Sigmoid colon (tissue), 7 donors: ENCODE results near the gene CAMTA1. TPM values are rescaled to one million over a fixed set of nuclear protein-coding genes. Genes with fewer than 3 reads are reported as not detected.

Experiments used
- DNase-seq: peaks from one replicate; pipeline ENCODE4 v3.0.0-alpha.2; 2019
- H3K27ac ChIP-seq, 4 donors: fragments of 200-600 bp; sonication (generic); one replicate each; pipeline ENCODE4 v1.5.1; 2016 to 2019; ENCODE audit warnings: mild to moderate bottlenecking in 1 of 4
- H3K27me3 ChIP-seq, 3 donors: fragments of 200-600 bp; sonication (generic); one replicate each; pipeline ENCODE4 v1.5.1; 2019; ENCODE audit warnings: mild to moderate bottlenecking in 1 of 3
- H3K36me3 ChIP-seq, 4 donors: fragments of 200-600 bp; sonication (generic); one replicate each; pipeline ENCODE4 v1.5.1; 2016 to 2019
- H3K4me1 ChIP-seq, 4 donors: fragments of 200-600 bp; sonication (generic); one replicate each; pipeline ENCODE4 v1.5.1; 2017 to 2019
- H3K4me3 ChIP-seq, 4 donors: fragments of 200-600 bp; sonication (generic); one replicate each; pipeline ENCODE4 v1.5.1; 2017 to 2019; ENCODE audit warnings: mild to moderate bottlenecking in 2 of 4, moderate library complexity in 1 of 4
- H3K9me3 ChIP-seq, 4 donors: fragments of 200-600 bp in 3 of 4; sonication (generic) in 3 of 4; one replicate each; pipeline versions ENCODE4 v1.5.1 to v1.6.1; 2013 to 2019
- EP300 ChIP-seq, 4 donors: sonication (generic); formaldehyde crosslinking; IDR thresholded peaks; one replicate each; pipeline ENCODE4 v1.6.1; 2017; ENCODE audit warnings: antibody characterized with exemption in 4 of 4
- POLR2A ChIP-seq, 2 donors: fragments of 450-650 bp; IDR thresholded peaks; one replicate each; pipeline ENCODE4 v1.6.1; 2016; ENCODE audit warnings: antibody characterized with exemption in 2 of 2, mild to moderate bottlenecking in 2 of 2, moderate library complexity in 2 of 2
- POLR2AphosphoS5 ChIP-seq, 4 donors: sonication (generic); formaldehyde crosslinking; IDR thresholded peaks; one replicate each; pipeline ENCODE4 v1.6.1; 2017; ENCODE audit warnings: antibody characterized with exemption in 4 of 4
- WGBS, 2 donors: extraction: QIAGEN DNeasy Blood & Tissue Kit; methylation state at CpG; one replicate each; pipeline ENCODE4 v1.1.7; 2013; 5-methylcytosine and 5-hydroxymethylcytosine counted together
- intact Hi-C: fragments of 100-400 bp; cut with DNase I; formaldehyde crosslinking; loops from one replicate; pipeline ENCODE4 v1.15.1; 2023
- polyA plus RNA-seq, 3 donors: library from polyadenylated mRNA; stranded (reverse); fragments of 200-250 nt; gene quantifications; one replicate each; pipeline ENCODE4 v1.2.3, GENCODE V29; 2013
- total RNA-seq, 4 donors: library from RNA; depleted of rRNA; stranded (reverse); fragments of >200 nt; gene quantifications; one replicate each; pipeline ENCODE4 v1.1.0, GENCODE V29; 2016
- TF ChIP-seq, protein P1 (sequence below), 4 experiments: fragments of 450-650 bp in 3 of 4; fragments of 200-600 bp in 1 of 4; IDR thresholded peaks; one replicate each; pipeline ENCODE4 v1.5.1; 2016 to 2019; ENCODE audit warnings: antibody characterized with exemption in 4 of 4, mild to moderate bottlenecking in 3 of 4, moderate library complexity in 2 of 4
- donor health status: healthy with polysubstance abuse.
- donor health status: Bipolar disorder and iron deficiency.
- donor health status: healthy.

Gene CAMTA1
- total and polyA plus RNA-seq, 7 donors, result 97.9 to 196 (median 177) TPM

DNA sequence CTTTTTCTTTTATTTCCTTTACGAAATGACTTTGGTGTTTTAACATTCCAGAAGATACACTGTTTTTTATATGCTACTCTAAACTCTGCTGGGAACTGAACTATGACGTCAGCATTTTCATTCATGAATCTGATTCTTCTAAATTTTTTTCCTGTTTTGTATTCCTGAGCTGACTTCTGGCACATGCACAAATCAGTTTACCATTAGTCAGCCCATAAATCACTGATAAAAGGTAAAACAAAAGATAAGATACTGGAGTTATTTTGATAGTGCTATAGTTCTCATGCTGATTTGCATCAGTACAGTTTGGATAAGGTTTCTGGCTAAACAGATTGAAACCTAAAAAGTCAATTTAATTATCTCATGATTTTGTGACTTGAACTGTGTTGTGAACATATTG lies 10.4 kb downstream of the CAMTA1 start:
- TF ChIP-seq, protein P1, sequence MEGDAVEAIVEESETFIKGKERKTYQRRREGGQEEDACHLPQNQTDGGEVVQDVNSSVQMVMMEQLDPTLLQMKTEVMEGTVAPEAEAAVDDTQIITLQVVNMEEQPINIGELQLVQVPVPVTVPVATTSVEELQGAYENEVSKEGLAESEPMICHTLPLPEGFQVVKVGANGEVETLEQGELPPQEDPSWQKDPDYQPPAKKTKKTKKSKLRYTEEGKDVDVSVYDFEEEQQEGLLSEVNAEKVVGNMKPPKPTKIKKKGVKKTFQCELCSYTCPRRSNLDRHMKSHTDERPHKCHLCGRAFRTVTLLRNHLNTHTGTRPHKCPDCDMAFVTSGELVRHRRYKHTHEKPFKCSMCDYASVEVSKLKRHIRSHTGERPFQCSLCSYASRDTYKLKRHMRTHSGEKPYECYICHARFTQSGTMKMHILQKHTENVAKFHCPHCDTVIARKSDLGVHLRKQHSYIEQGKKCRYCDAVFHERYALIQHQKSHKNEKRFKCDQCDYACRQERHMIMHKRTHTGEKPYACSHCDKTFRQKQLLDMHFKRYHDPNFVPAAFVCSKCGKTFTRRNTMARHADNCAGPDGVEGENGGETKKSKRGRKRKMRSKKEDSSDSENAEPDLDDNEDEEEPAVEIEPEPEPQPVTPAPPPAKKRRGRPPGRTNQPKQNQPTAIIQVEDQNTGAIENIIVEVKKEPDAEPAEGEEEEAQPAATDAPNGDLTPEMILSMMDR (IDR thresholded peaks at IDR 0.05), result no peak
- TF ChIP-seq POLR2AphosphoS5 (IDR thresholded peaks at IDR 0.05), result peak in 1 of 4 donors; percentile 8
- Histone ChIP-seq H3K36me3 (no peaks in the 10 kb centered on the region), H3K9me3 (no peaks in the 10 kb centered on the region), H3K4me3 (no peak overlapping the region), H3K27me3 (no peaks in the 10 kb centered on the region), H3K4me1 (peaks cover 0 to 37% (median 25%) of the 10 kb centered on the region in 4 donors), H3K27ac (peak overlapping the region in 1 of 4 donors; percentile 38)
- intact Hi-C loops, result loop anchor here (2.0 to 5.0 kb wide), 2 partner anchors 93 to 422 kb away; no protein-coding TSS in a partner anchor
- 18 to 51% methylated on average over 2 of the region's 2 CpGs for WGBS, 2 donors
- DNase-seq, result no peak

DNA sequence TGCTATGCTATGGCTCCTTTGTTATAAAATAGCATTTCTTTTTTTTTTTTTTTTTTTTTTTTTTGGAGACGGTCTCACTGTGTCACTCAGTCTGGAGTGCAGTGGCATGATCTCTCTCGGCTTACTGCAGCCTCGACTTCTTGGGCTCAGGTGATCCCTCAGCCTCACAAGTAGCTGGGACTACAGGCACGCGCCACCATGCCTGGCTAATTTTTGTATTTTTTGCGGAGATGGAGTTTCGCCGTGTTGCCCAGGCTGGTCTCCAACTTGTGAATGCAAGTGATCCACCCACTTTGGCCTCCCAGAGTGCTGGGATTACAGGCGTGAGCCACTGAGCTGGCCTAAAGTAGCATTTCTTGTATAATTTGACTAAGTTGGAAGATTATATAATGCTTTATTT lies 10.8 kb downstream of the CAMTA1 start:
- Histone ChIP-seq H3K27me3 (no peaks in the 10 kb centered on the region), H3K27ac (peak overlapping the region in 1 of 4 donors; percentile 38), H3K4me1 (peaks cover 0 to 42% (median 29%) of the 10 kb centered on the region in 4 donors), H3K4me3 (no peak overlapping the region), H3K9me3 (no peaks in the 10 kb centered on the region), H3K36me3 (no peaks in the 10 kb centered on the region)
- 76 to 88% methylated on average over 9 of the region's 9 CpGs for WGBS, 2 donors
- no peak for TF ChIP-seq POLR2A (IDR thresholded peaks at IDR 0.05)
- TF ChIP-seq EP300 (IDR thresholded peaks at IDR 0.05), result no peak
- TF ChIP-seq, protein P1 (IDR thresholded peaks at IDR 0.05), result no peak
- TF ChIP-seq POLR2AphosphoS5 (IDR thresholded peaks at IDR 0.05), result no peak
- DNase-seq, result no peak
- intact Hi-C loops, result loop anchor here (5.0 kb wide), 1 partner anchor 421 kb away; no protein-coding TSS in a partner anchor

GRCh38 chr1:6799499-6799898 lies 14.2 kb downstream of the CAMTA1 start:
- WGBS, 2 donors, result 89 to 94% methylated on average over 4 of the region's 4 CpGs
- intact Hi-C loops, result loop anchor here (5.0 kb wide), 1 partner anchor 418 kb away; no protein-coding TSS in a partner anchor
- Histone ChIP-seq H3K27me3 (no peaks in the 10 kb centered on the region), H3K9me3 (no peaks in the 10 kb centered on the region), H3K27ac (no peak overlapping the region), H3K4me1 (peaks cover 0 to 62% (median 45%) of the 10 kb centered on the region in 4 donors), H3K36me3 (no peaks in the 10 kb centered on the region), H3K4me3 (no peak overlapping the region)
- DNase-seq, result no peak
- TF ChIP-seq, protein P1 (IDR thresholded peaks at IDR 0.05), result no peak
- TF ChIP-seq EP300 (IDR thresholded peaks at IDR 0.05), result no peak
- TF ChIP-seq POLR2A (IDR thresholded peaks at IDR 0.05), result no peak
- TF ChIP-seq POLR2AphosphoS5 (IDR thresholded peaks at IDR 0.05), result no peak

DNA sequence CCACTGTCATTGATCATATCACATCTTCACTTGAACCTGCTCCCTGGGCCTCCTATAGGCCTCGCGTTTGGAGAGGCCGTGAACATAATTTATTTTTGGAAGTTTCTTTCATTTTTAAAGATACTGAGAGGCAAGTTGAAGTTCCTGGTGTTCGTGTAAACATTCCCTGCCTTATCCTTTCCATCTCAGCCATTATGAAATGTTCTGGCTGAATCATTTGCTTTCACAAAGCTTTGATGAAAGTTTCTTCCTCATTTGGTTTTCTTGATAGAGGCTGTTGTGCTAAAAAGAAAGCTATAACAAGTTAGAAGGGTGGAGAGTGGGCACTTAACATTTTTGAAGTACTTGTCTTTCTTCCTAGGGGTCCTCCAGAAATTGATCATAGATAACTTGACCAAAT lies 15.5 kb downstream of the CAMTA1 start:
- Histone ChIP-seq H3K9me3 (no peaks in the 10 kb centered on the region), H3K27ac (peak overlapping the region; percentile 8 to 55 (median 50)), H3K4me3 (no peak overlapping the region), H3K27me3 (no peaks in the 10 kb centered on the region), H3K36me3 (no peaks in the 10 kb centered on the region), H3K4me1 (peaks cover 0 to 62% (median 44%) of the 10 kb centered on the region in 4 donors)
- no peak for TF ChIP-seq POLR2A (IDR thresholded peaks at IDR 0.05)
- TF ChIP-seq POLR2AphosphoS5 (IDR thresholded peaks at IDR 0.05), result no peak
- intact Hi-C loops, result no loop called here
- WGBS, 2 donors, result 19 to 36% methylated on average over 4 of the region's 4 CpGs
- no peak for DNase-seq

GRCh38 chr1:6801199-6801598 lies 15.9 kb downstream of the CAMTA1 start:
- no peaks in the 10 kb centered on the region for H3K27me3 ChIP-seq
- no peak overlapping the region for H3K4me3 ChIP-seq
- no peaks in the 10 kb centered on the region for H3K36me3 ChIP-seq
- H3K4me1 ChIP-seq, result peaks cover 0 to 63% (median 47%) of the 10 kb centered on the region in 4 donors
- no peaks in the 10 kb centered on the region for H3K9me3 ChIP-seq
- intact Hi-C loops, result no loop called here
- DNase-seq, result no peak
- peak overlapping the region; percentile 8 to 55 (median 50) for H3K27ac ChIP-seq
- 93 to 96% methylated on average over 2 of the region's 2 CpGs for WGBS, 2 donors
- no peak for TF ChIP-seq EP300 (IDR thresholded peaks at IDR 0.05)
- TF ChIP-seq, protein P1 (IDR thresholded peaks at IDR 0.05), result no peak
